Coronary artery (tissue), 2 donors: ENCODE results near the gene LRPPRC.
"Not testable (repeated sequence)": the region's sequence is repeated elsewhere in the genome, so short reads cannot be mapped to it uniquely, and the experiment has no call there.

Experiments
- DNase-seq: peaks from one replicate; pipeline ENCODE4 v3.0.0-alpha.2; 2017; ENCODE audit warnings: low spot score
- H3K27ac ChIP-seq, 2 donors: fragments of 200-600 bp; sonication (generic); one replicate each; pipeline ENCODE4 v1.5.1; 2016 to 2019
- H3K4me3 ChIP-seq: fragments of 200-600 bp; sonication (generic); 2 replicates; pipeline ENCODE4 v1.5.1; 2016; ENCODE audit warnings: mild to moderate bottlenecking, moderate library complexity
- TF ChIP-seq, protein P1 (sequence below): fragments of 200-600 bp; sonication (generic); IDR thresholded peaks from one replicate; pipeline ENCODE4 v1.5.1; 2019; ENCODE audit warnings: antibody characterized with exemption

The LRPPRC gene

GRCh38 chr2:43995733-43996533 lies at the start of gene LRPPRC:
LRPPRC (minus strand) TSS chr2:43995989; CDS start chr2:43995947, 42 bp downstream.
- TF ChIP-seq, protein P1, sequence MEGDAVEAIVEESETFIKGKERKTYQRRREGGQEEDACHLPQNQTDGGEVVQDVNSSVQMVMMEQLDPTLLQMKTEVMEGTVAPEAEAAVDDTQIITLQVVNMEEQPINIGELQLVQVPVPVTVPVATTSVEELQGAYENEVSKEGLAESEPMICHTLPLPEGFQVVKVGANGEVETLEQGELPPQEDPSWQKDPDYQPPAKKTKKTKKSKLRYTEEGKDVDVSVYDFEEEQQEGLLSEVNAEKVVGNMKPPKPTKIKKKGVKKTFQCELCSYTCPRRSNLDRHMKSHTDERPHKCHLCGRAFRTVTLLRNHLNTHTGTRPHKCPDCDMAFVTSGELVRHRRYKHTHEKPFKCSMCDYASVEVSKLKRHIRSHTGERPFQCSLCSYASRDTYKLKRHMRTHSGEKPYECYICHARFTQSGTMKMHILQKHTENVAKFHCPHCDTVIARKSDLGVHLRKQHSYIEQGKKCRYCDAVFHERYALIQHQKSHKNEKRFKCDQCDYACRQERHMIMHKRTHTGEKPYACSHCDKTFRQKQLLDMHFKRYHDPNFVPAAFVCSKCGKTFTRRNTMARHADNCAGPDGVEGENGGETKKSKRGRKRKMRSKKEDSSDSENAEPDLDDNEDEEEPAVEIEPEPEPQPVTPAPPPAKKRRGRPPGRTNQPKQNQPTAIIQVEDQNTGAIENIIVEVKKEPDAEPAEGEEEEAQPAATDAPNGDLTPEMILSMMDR, result no peak
- DNase-seq, result peak; percentile 95
- Histone ChIP-seq H3K4me3 (peak within 1 kb of the TSS; percentile 97), H3K27ac (peak within 1 kb of the TSS; percentile 64 to 86)

- Histone ChIP-seq H3K27ac (no peak overlapping the region), H3K4me3 (no peak overlapping the region)
- DNase-seq, result no peak
- TF ChIP-seq, protein P1, result no peak
Measured at GRCh38 chr2:44045061-44045460, 49.3 kb upstream of the LRPPRC start.

GRCh38 chr2:44044281-44044720 lies 48.5 kb upstream of the LRPPRC start:
- Histone ChIP-seq H3K27ac (no peak overlapping the region), H3K4me3 (no peak overlapping the region)
- TF ChIP-seq, protein P1, result peak; percentile 83
- peak; percentile 89 for DNase-seq

DNA sequence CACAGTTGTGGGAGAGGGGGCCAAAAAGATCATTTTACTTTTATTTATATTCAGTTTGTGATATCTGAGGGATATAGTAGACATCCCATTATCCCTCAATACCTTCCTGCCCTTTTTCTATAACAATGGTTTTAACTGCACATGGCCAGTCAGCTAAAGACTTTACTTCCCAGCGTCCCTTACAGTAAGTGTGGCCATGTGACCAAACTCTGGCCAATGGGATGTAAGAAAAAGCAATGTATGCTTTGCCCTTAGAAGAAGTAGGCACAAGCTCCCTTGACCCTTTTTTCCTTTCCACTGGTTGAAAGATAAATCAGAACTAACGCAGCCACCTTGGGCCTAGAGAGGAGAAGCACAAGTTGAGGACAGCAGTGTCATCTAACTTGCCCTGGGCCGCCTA lies 44.6 kb upstream of the LRPPRC start:
- Histone ChIP-seq H3K4me3 (no peak overlapping the region), H3K27ac (no peak overlapping the region)
- DNase-seq, result no peak
- TF ChIP-seq, protein P1, result no peak

DNA sequence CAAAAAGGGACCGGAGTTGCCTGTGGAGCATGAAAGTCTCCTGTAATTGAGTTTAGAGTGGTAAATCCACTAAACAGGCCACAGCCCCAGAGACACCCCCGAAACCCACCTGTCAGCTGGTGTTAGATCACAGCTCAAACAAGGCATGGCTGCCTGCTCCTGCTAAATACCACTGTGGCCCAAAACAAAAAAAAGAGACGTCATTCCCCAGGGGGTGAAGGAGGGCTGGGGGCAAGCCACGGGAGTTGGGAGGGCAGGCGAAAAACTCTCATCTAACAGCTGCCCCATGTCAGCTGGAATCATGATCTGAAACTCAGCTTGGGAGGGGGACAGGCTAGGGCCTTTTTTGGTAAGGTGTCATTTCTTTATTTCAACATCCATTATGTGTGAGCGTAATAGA lies 42.5 kb upstream of the LRPPRC start:
- DNase-seq, result no peak
- TF ChIP-seq, protein P1, result no peak
- no peak overlapping the region for H3K27ac ChIP-seq
- H3K4me3 ChIP-seq, result no peak overlapping the region

GRCh38 chr2:44037221-44037620 lies 41.4 kb upstream of the LRPPRC start:
- no peak overlapping the region for H3K4me3 ChIP-seq
- no peak overlapping the region for H3K27ac ChIP-seq
- TF ChIP-seq, protein P1, result no peak
- DNase-seq, result no peak

DNA sequence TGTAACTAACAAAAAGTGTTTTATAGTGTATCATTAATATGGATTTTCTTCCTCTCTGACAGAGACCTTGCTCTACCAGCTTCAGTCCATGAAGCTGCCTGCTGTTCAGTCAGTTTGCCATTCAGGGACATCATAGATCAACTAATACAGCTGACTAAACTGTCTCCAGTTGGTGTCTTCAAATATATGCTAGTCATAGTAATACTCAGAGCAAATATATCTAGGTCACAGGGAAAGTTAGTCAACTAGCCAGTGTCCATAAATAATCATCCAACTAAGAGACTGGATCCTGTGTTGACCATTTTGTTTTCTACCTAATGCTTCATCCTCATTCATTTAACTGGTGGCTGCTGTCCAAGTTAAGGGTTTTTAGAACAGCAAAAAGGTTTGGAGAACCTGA lies 38.2 kb upstream of the LRPPRC start:
- Histone ChIP-seq H3K4me3 (no peak overlapping the region), H3K27ac (no peak overlapping the region)
- TF ChIP-seq, protein P1, result no peak
- DNase-seq, result no peak

GRCh38 chr2:44027076-44027475 lies 31.3 kb upstream of the LRPPRC start:
- not testable (repeated sequence) for DNase-seq, H3K4me3 ChIP-seq, H3K27ac ChIP-seq
